H9 (cell line): ENCODE measurements around the gene ANKRD44. TPM values are rescaled to one million over a fixed set of nuclear protein-coding genes. Genes with fewer than 3 reads are reported as not detected.

Experiments
- DNase-seq: peaks from one replicate; pipeline ENCODE4 v3.0.0-alpha.2; 2017
- H2AFZ ChIP-seq: one replicate; pipeline ENCODE4 v1.6.1; 2013; ENCODE audit warnings: mild to moderate bottlenecking, low read length, control low read depth, moderate library complexity
- H2AK5ac ChIP-seq: 2 replicates; pipeline ENCODE4 v1.6.1; 2013; ENCODE audit warnings: low read length, control low read depth, mixed read lengths; ENCODE audit not compliant: insufficient read length
- H2BK120ac ChIP-seq: one replicate; pipeline ENCODE4 v1.6.1; 2013; ENCODE audit warnings: low read depth, mild to moderate bottlenecking, low read length, control low read depth, inconsistent platforms; ENCODE audit not compliant: poor library complexity, severe bottlenecking
- H2BK12ac ChIP-seq: 2 replicates; pipeline ENCODE4 v1.6.1; 2013; ENCODE audit warnings: low read length, control low read depth, mixed read lengths, low read depth; ENCODE audit not compliant: insufficient read length
- H2BK15ac ChIP-seq: 2 replicates; pipeline ENCODE4 v1.6.1; 2013; ENCODE audit warnings: low read depth, low read length, control low read depth
- H2BK20ac ChIP-seq: one replicate; pipeline ENCODE4 v1.6.1; 2013; ENCODE audit warnings: low read depth, mild to moderate bottlenecking, low read length, control low read depth, inconsistent platforms; ENCODE audit not compliant: poor library complexity, severe bottlenecking
- H2BK5ac ChIP-seq: 2 replicates; pipeline ENCODE4 v1.6.1; 2013; ENCODE audit warnings: low read length, control low read depth, mixed read lengths; ENCODE audit not compliant: insufficient read length
- H3K14ac ChIP-seq: 2 replicates; pipeline ENCODE4 v1.6.1; 2013; ENCODE audit warnings: low read length, control low read depth; ENCODE audit not compliant: insufficient read depth
- H3K18ac ChIP-seq: 2 replicates; pipeline ENCODE4 v1.6.1; 2013; ENCODE audit warnings: low read depth, mild to moderate bottlenecking, mixed read lengths, low read length, control low read depth; ENCODE audit not compliant: insufficient read length
- H3K23ac ChIP-seq: 2 replicates; pipeline ENCODE4 v1.6.1; 2013; ENCODE audit warnings: low read length, control low read depth, mixed read lengths, low read depth; ENCODE audit not compliant: insufficient read length
- H3K23me2 ChIP-seq: 2 replicates; pipeline ENCODE4 v1.6.1; 2013; ENCODE audit warnings: low read depth, mild to moderate bottlenecking, mixed read lengths, low read length, control low read depth; ENCODE audit not compliant: insufficient read length, poor library complexity, severe bottlenecking
- H3K27ac ChIP-seq: 2 replicates; pipeline ENCODE4 v1.5.1; 2013; ENCODE audit warnings: low read length, control low read depth, mixed read lengths, low read depth; ENCODE audit not compliant: insufficient read length
- H3K27me3 ChIP-seq: 2 replicates; pipeline ENCODE4 v1.6.1; 2013; ENCODE audit warnings: low read length, control low read depth, inconsistent platforms; ENCODE audit not compliant: insufficient read depth
- H3K4ac ChIP-seq: 2 replicates; pipeline ENCODE4 v1.6.1; 2013; ENCODE audit warnings: low read depth, mild to moderate bottlenecking, control low read depth, inconsistent platforms, low read length, moderate library complexity
- H3K4me1 ChIP-seq: 2 replicates; pipeline ENCODE4 v1.6.1; 2013; ENCODE audit warnings: low read length, control low read depth, inconsistent platforms; ENCODE audit not compliant: insufficient read depth
- H3K4me2 ChIP-seq: 2 replicates; pipeline ENCODE4 v1.6.1; 2013; ENCODE audit warnings: low read length, control low read depth, mixed read lengths; ENCODE audit not compliant: insufficient read length, insufficient read depth
- H3K56ac ChIP-seq: 2 replicates; pipeline ENCODE4 v1.6.1; 2013; ENCODE audit warnings: low read depth, mild to moderate bottlenecking, mixed read lengths, low read length, control low read depth; ENCODE audit not compliant: insufficient read length
- H3K79me1 ChIP-seq: 2 replicates; pipeline ENCODE4 v1.6.1; 2013; ENCODE audit warnings: low read depth, mild to moderate bottlenecking, moderate library complexity, low read length, control low read depth, inconsistent platforms; ENCODE audit not compliant: insufficient read depth, poor library complexity, severe bottlenecking
- H3K79me2 ChIP-seq: 2 replicates; pipeline ENCODE4 v1.6.1; 2013; ENCODE audit warnings: low read length, control low read depth, inconsistent platforms; ENCODE audit not compliant: insufficient read depth
- H3K9ac ChIP-seq: 2 replicates; pipeline ENCODE4 v1.6.1; 2013; ENCODE audit warnings: low read length, control low read depth, mixed read lengths; ENCODE audit not compliant: insufficient read length; ENCODE audit errors: extremely low read depth
- H3K9me3 ChIP-seq: one replicate; pipeline ENCODE4 v1.6.1; 2013; ENCODE audit warnings: low read depth, low read length, inconsistent platforms; ENCODE audit not compliant: control insufficient read depth
- H3T11ph ChIP-seq: one replicate; pipeline ENCODE4 v1.6.1; 2013; ENCODE audit warnings: mild to moderate bottlenecking, low read length, control low read depth, inconsistent platforms
- H4K20me1 ChIP-seq: one replicate; pipeline ENCODE4 v1.6.1; 2013; ENCODE audit not compliant: control insufficient read depth, insufficient read length, insufficient read depth
- H4K5ac ChIP-seq: 2 replicates; pipeline ENCODE4 v1.6.1; 2013; ENCODE audit warnings: low read depth, mild to moderate bottlenecking, mixed read lengths, low read length, control low read depth; ENCODE audit not compliant: insufficient read length
- H4K8ac ChIP-seq: replicated peaks from 2 replicates; pipeline ENCODE4 v1.6.1; 2013; ENCODE audit warnings: low read length, control low read depth, mixed read lengths, low read depth; ENCODE audit not compliant: insufficient read length
- H4K91ac ChIP-seq: 2 replicates; pipeline ENCODE4 v1.6.1; 2013; ENCODE audit warnings: low read depth, mild to moderate bottlenecking, moderate library complexity, mixed read lengths, low read length, control low read depth; ENCODE audit not compliant: insufficient read length
- H3K27ac Mint-ChIP-seq, 3 experiments: 2 replicates in 2 of 3; 3 replicates in 1 of 3; pipeline ENCODE4 v1.8.0; 2020 to 2021; ENCODE audit warnings: mixed read lengths in 3 of 3, mild to moderate bottlenecking in 1 of 3, moderate library complexity in 1 of 3
- H3K27me3 Mint-ChIP-seq: 2 replicates; pipeline ENCODE4 v1.8.0; 2021; ENCODE audit warnings: low read depth, mild to moderate bottlenecking, moderate library complexity, mixed read lengths
- H3K36me3 Mint-ChIP-seq, 3 experiments: 2 replicates in 2 of 3; 3 replicates in 1 of 3; pipeline ENCODE4 v1.8.0; 2020 to 2021; ENCODE audit warnings: low read depth in 3 of 3, mixed read lengths in 3 of 3; ENCODE audit not compliant: insufficient read depth in 1 of 3
- H3K4me1 Mint-ChIP-seq, 2 experiments: 2 replicates each; pipeline ENCODE4 v1.8.0; 2020; ENCODE audit warnings: mixed read lengths in 2 of 2
- H3K4me3 Mint-ChIP-seq, 2 experiments: 2 replicates in 1 of 2; 3 replicates in 1 of 2; pipeline ENCODE4 v1.8.0; 2020 to 2021; ENCODE audit warnings: mild to moderate bottlenecking in 2 of 2, mixed read lengths in 2 of 2, moderate library complexity in 1 of 2
- H3K9me3 Mint-ChIP-seq, 2 experiments: 2 replicates in 1 of 2; 3 replicates in 1 of 2; pipeline ENCODE4 v1.8.0; 2020; ENCODE audit warnings: mild to moderate bottlenecking in 2 of 2, mixed read lengths in 2 of 2, moderate library complexity in 1 of 2
- WGBS: extraction: QIAGEN DNeasy Blood & Tissue Kit; methylation state at CpG from one replicate; pipeline ENCODE4 v1.1.7; 2013; ENCODE audit warnings: missing lambda C conversion rate, low lambda C conversion rate, mixed read lengths; ENCODE audit not compliant: insufficient read length; ENCODE audit errors: extremely low coverage; 5-methylcytosine and 5-hydroxymethylcytosine counted together
- total RNA-seq: library from RNA; stranded (reverse); gene quantifications from 2 replicates; pipeline ENCODE4 v1.2.1, GENCODE V29; 2021
- TF ChIP-seq, protein P1 (sequence below): fragments of 200-600 bp; sonication (generic); conservative IDR thresholded peaks from 3 replicates; pipeline ENCODE4 v1.8.0; 2021; ENCODE audit warnings: antibody characterized with exemption, mild to moderate bottlenecking

Gene ANKRD44
- total RNA-seq, 1 experiment from 2014 or later: 1.9 TPM

DNA sequence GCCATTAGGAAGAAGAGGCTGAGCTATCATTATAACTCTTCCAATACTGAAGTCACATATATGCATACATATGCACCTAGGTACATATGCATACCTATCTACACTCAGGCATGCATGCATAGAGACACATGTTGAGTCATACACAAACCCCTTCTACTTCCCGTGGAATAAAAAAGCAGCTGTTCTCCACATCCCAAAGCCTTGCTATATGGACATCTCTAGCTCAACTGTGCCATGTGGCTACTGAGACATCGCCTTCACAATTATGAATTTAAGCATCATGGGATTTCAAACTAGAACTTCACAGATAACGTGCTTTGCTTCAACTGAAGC, 120.5 kb downstream of the ANKRD44 start:
- Histone ChIP-seq H2BK120ac (no peak overlapping the region), H2AK5ac (no peak overlapping the region), H3K79me1 (no peaks in the 10 kb centered on the region), H2BK20ac (no peak overlapping the region), H3K27me3 (no peaks in the 10 kb centered on the region), H4K91ac (no peak overlapping the region), H3K79me2 (no peaks in the 10 kb centered on the region), H3K18ac (no peak overlapping the region), H2AFZ (no peak overlapping the region), H3K4me1 (no peaks in the 10 kb centered on the region), H4K8ac (no peak overlapping the region), H3K9me3 (no peaks in the 10 kb centered on the region), H4K20me1 (no peaks in the 10 kb centered on the region), H3K23me2 (no peaks in the 10 kb centered on the region), H2BK12ac (no peak overlapping the region), H3K23ac (no peak overlapping the region), H3T11ph (no peak overlapping the region), H3K27ac (no peak overlapping the region), H2BK15ac (no peak overlapping the region), H4K5ac (no peak overlapping the region), H3K4ac (no peak overlapping the region), H3K9ac (no peak overlapping the region), H2BK5ac (no peak overlapping the region), H3K4me2 (no peak overlapping the region), H3K14ac (no peak overlapping the region), H3K56ac (no peak overlapping the region)
- H3K4me1 Mint-ChIP-seq: peaks cover 5 to 10% of the 10 kb centered on the region in 2 experiments; a peak in 2 of 4 replicates
- H3K36me3 Mint-ChIP-seq: no peaks in the 10 kb centered on the region
- H3K27ac Mint-ChIP-seq: peak overlapping the region in 1 of 3 experiments; percentile 77; a peak in 1 of 7 replicates
- no CpG with 5 or more reads among the region's 3 CpGs for WGBS
- DNase-seq: no peak
- no peaks in the 10 kb centered on the region; the same call in 1 of the 2 replicates for H3K27me3 Mint-ChIP-seq
- no peaks in the 10 kb centered on the region for H3K9me3 Mint-ChIP-seq
- TF ChIP-seq, protein P1, sequence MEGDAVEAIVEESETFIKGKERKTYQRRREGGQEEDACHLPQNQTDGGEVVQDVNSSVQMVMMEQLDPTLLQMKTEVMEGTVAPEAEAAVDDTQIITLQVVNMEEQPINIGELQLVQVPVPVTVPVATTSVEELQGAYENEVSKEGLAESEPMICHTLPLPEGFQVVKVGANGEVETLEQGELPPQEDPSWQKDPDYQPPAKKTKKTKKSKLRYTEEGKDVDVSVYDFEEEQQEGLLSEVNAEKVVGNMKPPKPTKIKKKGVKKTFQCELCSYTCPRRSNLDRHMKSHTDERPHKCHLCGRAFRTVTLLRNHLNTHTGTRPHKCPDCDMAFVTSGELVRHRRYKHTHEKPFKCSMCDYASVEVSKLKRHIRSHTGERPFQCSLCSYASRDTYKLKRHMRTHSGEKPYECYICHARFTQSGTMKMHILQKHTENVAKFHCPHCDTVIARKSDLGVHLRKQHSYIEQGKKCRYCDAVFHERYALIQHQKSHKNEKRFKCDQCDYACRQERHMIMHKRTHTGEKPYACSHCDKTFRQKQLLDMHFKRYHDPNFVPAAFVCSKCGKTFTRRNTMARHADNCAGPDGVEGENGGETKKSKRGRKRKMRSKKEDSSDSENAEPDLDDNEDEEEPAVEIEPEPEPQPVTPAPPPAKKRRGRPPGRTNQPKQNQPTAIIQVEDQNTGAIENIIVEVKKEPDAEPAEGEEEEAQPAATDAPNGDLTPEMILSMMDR: no peak
- H3K4me3 Mint-ChIP-seq: no peak overlapping the region
